CD4-positive, alpha-beta T cell (primary cell): ENCODE measurements around the gene SLCO4A1. TPM values are rescaled to one million over a fixed set of nuclear protein-coding genes. Genes with fewer than 3 reads are reported as not detected.
A peak's percentile ranks its signal among the peaks of the same experiment; 100 is the strongest.

Experiments
- ATAC-seq: fragments of 200-7000 bp; cut with Tn5 transposase; one replicate; pipeline ENCODE4 v1.10.0; 2022; ENCODE audit warnings: mild to moderate bottlenecking; ENCODE audit not compliant: poor library complexity
- CTCF ChIA-PET: fragments of 350-600 bp; sonication (Branson Sonifier 250); formaldehyde crosslinking; loops from one replicate; lab custom pipeline; 2021; ENCODE audit warnings: antibody characterized with exemption, inconsistent platforms; lab: Charles Lee
- POLR2A ChIA-PET: fragments of 350-600 bp; sonication (Branson Sonifier 250); formaldehyde crosslinking; loops from one replicate; lab custom pipeline; 2021; ENCODE audit warnings: antibody characterized with exemption, inconsistent platforms; lab: Charles Lee
- DNase-seq, 14 experiments: peaks; one replicate each; pipeline ENCODE4 v3.0.0-alpha.2; 2013 to 2020; ENCODE audit warnings: mixed read lengths in 2 of 14
- H3K27ac ChIP-seq, 2 donors: one replicate each; pipeline versions ENCODE4 v1.5.1 to v1.7.0; 2013; ENCODE audit warnings: low read length in 2 of 2, low read depth in 1 of 2, mild to moderate bottlenecking in 1 of 2
- H3K27me3 ChIP-seq, 2 experiments: 1 replicate in 1 of 2; 2 replicates in 1 of 2; pipeline versions ENCODE4 v1.6.1 to v1.7.0; 2013; ENCODE audit warnings: low read length in 2 of 2, control low read depth in 1 of 2, mild to moderate bottlenecking in 1 of 2, moderate library complexity in 1 of 2; ENCODE audit not compliant: insufficient read depth in 2 of 2, control insufficient read depth in 1 of 2
- H3K36me3 ChIP-seq: one replicate; pipeline ENCODE4 v1.6.1; 2013; ENCODE audit warnings: low read length, control low read depth; ENCODE audit not compliant: insufficient read depth
- H3K4me1 ChIP-seq: one replicate; pipeline ENCODE4 v1.6.1; 2013; ENCODE audit warnings: low read length, control low read depth; ENCODE audit not compliant: insufficient read depth
- H3K4me3 ChIP-seq: one replicate; pipeline ENCODE4 v1.5.1; 2013; ENCODE audit warnings: mild to moderate bottlenecking, low read length, moderate library complexity
- H3K9me3 ChIP-seq, 2 experiments: 1 replicate in 1 of 2; 2 replicates in 1 of 2; pipeline versions ENCODE4 v1.6.1 to v1.7.0; 2013; ENCODE audit warnings: low read length in 2 of 2, mild to moderate bottlenecking in 2 of 2, control low read depth in 1 of 2, moderate library complexity in 1 of 2; ENCODE audit not compliant: control insufficient read depth in 1 of 2, insufficient read depth in 1 of 2
- H3K27ac Mint-ChIP-seq: one replicate; pipeline ENCODE4 v1.8.0; 2020; ENCODE audit warnings: mixed read lengths
- H3K27me3 Mint-ChIP-seq: one replicate; pipeline ENCODE4 v1.8.0; 2021; ENCODE audit warnings: mixed read lengths
- H3K36me3 Mint-ChIP-seq: one replicate; pipeline ENCODE4 v1.8.0; 2021; ENCODE audit warnings: low read depth, mixed read lengths
- H3K4me1 Mint-ChIP-seq: one replicate; pipeline ENCODE4 v1.8.0; 2021; ENCODE audit warnings: low read depth, mixed read lengths
- H3K4me3 Mint-ChIP-seq: one replicate; pipeline ENCODE4 v1.8.0; 2020; ENCODE audit warnings: mild to moderate bottlenecking, mixed read lengths
- H3K9me3 Mint-ChIP-seq: one replicate; pipeline ENCODE4 v1.8.0; 2020; ENCODE audit warnings: mixed read lengths
- CTCF ChIP-seq: fragments of 200-600 bp; IDR thresholded peaks from one replicate; pipeline ENCODE4 v1.8.0; 2022; ENCODE audit warnings: antibody characterized with exemption, mild to moderate bottlenecking
- intact Hi-C, 2 experiments: fragments of 100-400 bp; cut with DNase I in 1 of 2; cut with micrococcal nuclease in 1 of 2; formaldehyde crosslinking; loops; one replicate each; pipeline versions ENCODE4 v1.15.1 to v1.9.0; 2023 to 2025; cut with DNase I, micrococcal nuclease
- total RNA-seq, 174 experiments: library from RNA in 2 of 174; stranded (reverse) in 2 of 174; gene quantifications; one replicate each; pipeline ENCODE4 v1.2.3 and lab custom pipeline; 2021 to 2026

Gene SLCO4A1
- total RNA-seq, 2 experiments from 2014 or later: 2.3 to 2.5 TPM

GRCh38 chr20:62649140-62649539 lies 6.8 kb downstream of the SLCO4A1 start:
- Histone ChIP-seq H3K4me1 (peaks cover 49% of the 10 kb centered on the region), H3K4me3 (no peak overlapping the region), H3K27me3 (no peaks in the 10 kb centered on the region), H3K27ac (no peak overlapping the region), H3K9me3 (no peaks in the 10 kb centered on the region), H3K36me3 (peaks cover 2% of the 10 kb centered on the region)
- DNase-seq: no peak
- intact Hi-C loops: no loop called here
- Mint-ChIP-seq H3K4me3 (no peak overlapping the region), H3K36me3 (peaks cover 4% of the 10 kb centered on the region), H3K27ac (peak overlapping the region; percentile 91), H3K9me3 (no peaks in the 10 kb centered on the region), H3K4me1 (peaks cover 30% of the 10 kb centered on the region), H3K27me3 (no peaks in the 10 kb centered on the region)
- ATAC-seq: no peak
- CTCF ChIA-PET: no interaction called here
- no peak for TF ChIP-seq CTCF
- POLR2A ChIA-PET: interaction anchor here (4.7 kb wide), 1 partner anchor 146 kb away, joined by 85 read pairs; the partner anchor contains the start of gene MRGBP

GRCh38 chr20:62650551-62651284 lies 8.4 kb downstream of the SLCO4A1 start:
- H3K36me3 ChIP-seq: peaks cover 2% of the 10 kb centered on the region
- ChIA-PET POLR2A (interaction anchor here (0.8 to 4.7 kb wide), 14 partner anchors 9 to 1008 kb away, joined by 3 to 85 read pairs (median 5); partner anchors contain the start of genes MRGBP, RTEL1, SLCO4A1 and TCFL5), CTCF (interaction anchor here (1.0 to 2.8 kb wide), 6 partner anchors 8 to 144 kb away, joined by 3 to 14 read pairs (median 7); partner anchors contain the start of gene SLCO4A1)
- Mint-ChIP-seq H3K27ac (peak overlapping the region; percentile 91), H3K9me3 (no peaks in the 10 kb centered on the region), H3K36me3 (peaks cover 4% of the 10 kb centered on the region), H3K27me3 (no peaks in the 10 kb centered on the region), H3K4me3 (peak overlapping the region; percentile 93), H3K4me1 (peaks cover 30% of the 10 kb centered on the region)
- peak overlapping the region; percentile 56 for H3K4me3 ChIP-seq
- ATAC-seq (no peak), DNase-seq (no peak)
- peak overlapping the region in 1 of 2 donors; percentile 89 for H3K27ac ChIP-seq
- H3K27me3 ChIP-seq: no peaks in the 10 kb centered on the region
- no peaks in the 10 kb centered on the region for H3K9me3 ChIP-seq
- TF ChIP-seq CTCF: no peak
- intact Hi-C loops: loop anchor here in 1 of 2 experiments (1.0 to 2.0 kb wide), 2 partner anchors 7 to 90 kb away; no protein-coding TSS in a partner anchor
- H3K4me1 ChIP-seq: peaks cover 38% of the 10 kb centered on the region

GRCh38 chr20:62651285-62652021 lies 9.2 kb downstream of the SLCO4A1 start:
- Histone ChIP-seq H3K4me1 (peaks cover 38% of the 10 kb centered on the region), H3K9me3 (no peaks in the 10 kb centered on the region), H3K4me3 (peak overlapping the region; percentile 56), H3K36me3 (peaks cover 2% of the 10 kb centered on the region), H3K27me3 (no peaks in the 10 kb centered on the region), H3K27ac (peak overlapping the region; percentile 65 to 89)
- H3K9me3 Mint-ChIP-seq: no peaks in the 10 kb centered on the region
- ATAC-seq (peak; percentile 73), DNase-seq (peak; percentile 77 to 96 (median 86))
- intact Hi-C loops: loop anchor here in 1 of 2 experiments (1.0 to 2.0 kb wide), 2 partner anchors 8 to 89 kb away; no protein-coding TSS in a partner anchor
- CTCF ChIA-PET: interaction anchor here (1.0 to 2.8 kb wide), 6 partner anchors 9 to 143 kb away, joined by 3 to 14 read pairs (median 7); partner anchors contain the start of gene SLCO4A1
- H3K4me1 Mint-ChIP-seq: peaks cover 30% of the 10 kb centered on the region
- POLR2A ChIA-PET: interaction anchor here (0.8 to 4.7 kb wide), 14 partner anchors 9 to 1007 kb away, joined by 3 to 85 read pairs (median 5); partner anchors contain the start of genes MRGBP, RTEL1, SLCO4A1 and TCFL5
- H3K27me3 Mint-ChIP-seq: no peaks in the 10 kb centered on the region
- no peak for TF ChIP-seq CTCF
- peak overlapping the region; percentile 93 for H3K4me3 Mint-ChIP-seq
- H3K36me3 Mint-ChIP-seq: peaks cover 4% of the 10 kb centered on the region
- H3K27ac Mint-ChIP-seq: peak overlapping the region; percentile 91
